B cell (primary cell): ENCODE results near the gene ABHD16A. TPM values are rescaled to one million over a fixed set of nuclear protein-coding genes. Genes with fewer than 3 reads are reported as not detected.

Experiments used
- ATAC-seq: fragments of 200-7000 bp; cut with Tn5 transposase; one replicate; pipeline ENCODE4 v1.10.0; 2021; ENCODE audit warnings: low read depth, mild to moderate bottlenecking, moderate number of reproducible peaks, moderate library complexity
- CTCF ChIA-PET: fragments of 350-600 bp; sonication (Branson Sonifier 250); formaldehyde crosslinking; loops from one replicate; lab custom pipeline; 2021; ENCODE audit warnings: antibody characterized with exemption, inconsistent platforms; lab: Charles Lee
- POLR2A ChIA-PET: fragments of 350-600 bp; sonication (Branson Sonifier 250); formaldehyde crosslinking; loops from one replicate; lab custom pipeline; 2021; ENCODE audit warnings: antibody characterized with exemption; lab: Charles Lee
- DNase-seq: peaks from one replicate; pipeline ENCODE4 v3.0.0; 2013
- H2AFZ ChIP-seq: 2 replicates; pipeline ENCODE4 v1.6.1; 2012; ENCODE audit warnings: mild to moderate bottlenecking, low read depth, low read length; ENCODE audit not compliant: insufficient read depth, poor library complexity, severe bottlenecking
- H3K27ac ChIP-seq, 2 donors: 1 replicate in 1 of 2; 2 replicates in 1 of 2; pipeline ENCODE4 v1.5.1; 2012 to 2013; ENCODE audit warnings: low read length in 2 of 2, mild to moderate bottlenecking in 2 of 2, moderate library complexity in 1 of 2
- H3K27me3 ChIP-seq, 4 experiments: fragments of 200-600 bp in 1 of 4; sonication (generic) in 1 of 4; replicated peaks in 1 of 4; 1 replicate in 2 of 4; 2 replicates in 2 of 4; pipeline versions ENCODE4 v1.6.1 to v1.7.0; 2013 to 2016; ENCODE audit warnings: low read length in 3 of 4, mild to moderate bottlenecking in 2 of 4, mixed read lengths in 1 of 4, moderate library complexity in 1 of 4; ENCODE audit not compliant: insufficient read depth in 4 of 4, control insufficient read depth in 3 of 4; ENCODE audit errors: control extremely low read depth in 1 of 4
- H3K36me3 ChIP-seq, 2 experiments: replicated peaks in 1 of 2; 1 replicate in 1 of 2; 2 replicates in 1 of 2; pipeline versions ENCODE4 v1.6.1 to v1.7.1; 2013; ENCODE audit warnings: low read length in 1 of 2; ENCODE audit not compliant: insufficient read depth in 2 of 2, control insufficient read depth in 1 of 2; ENCODE audit errors: control extremely low read depth in 1 of 2, extremely low read depth in 1 of 2
- H3K4me1 ChIP-seq, 2 donors: fragments of 200-600 bp in 1 of 2; sonication (generic) in 1 of 2; 1 replicate in 1 of 2; 2 replicates in 1 of 2; pipeline versions ENCODE4 v1.5.1 to v1.6.1; 2013 to 2017; ENCODE audit warnings: low read length in 2 of 2; ENCODE audit not compliant: control insufficient read depth in 2 of 2, insufficient read depth in 2 of 2
- H3K4me2 ChIP-seq: replicated peaks from 2 replicates; pipeline ENCODE3; 2012; ENCODE audit warnings: mild to moderate bottlenecking, low read depth, low read length; ENCODE audit not compliant: poor library complexity, severe bottlenecking
- H3K4me3 ChIP-seq, 5 experiments: fragments of 200-600 bp in 1 of 5; sonication (generic) in 1 of 5; 1 replicate in 3 of 5; 2 replicates in 2 of 5; pipeline versions ENCODE4 v1.5.1 to v1.7.0; 2011 to 2016; ENCODE audit warnings: low read length in 4 of 5, mild to moderate bottlenecking in 4 of 5, low read depth in 2 of 5, control low read depth in 1 of 5, moderate library complexity in 1 of 5; ENCODE audit not compliant: insufficient read depth in 1 of 5; ENCODE audit errors: control extremely low read depth in 1 of 5, extremely low read depth in 1 of 5
- H3K79me2 ChIP-seq: fragments of 200-600 bp; sonication (generic); one replicate; pipeline ENCODE4 v1.6.0; 2016; ENCODE audit warnings: low read length; ENCODE audit not compliant: control insufficient read depth, insufficient read depth
- H3K9ac ChIP-seq: fragments of 200-600 bp; sonication (generic); 2 replicates; pipeline ENCODE4 v1.6.1; 2017; ENCODE audit warnings: mild to moderate bottlenecking, low read length, moderate library complexity
- H3K9me3 ChIP-seq, 3 donors: one replicate each; pipeline versions ENCODE4 v1.6.1 to v1.7.1; 2013; ENCODE audit warnings: low read length in 2 of 3; ENCODE audit not compliant: control insufficient read depth in 2 of 3, insufficient read depth in 1 of 3; ENCODE audit errors: control extremely low read depth in 1 of 3
- H4K20me1 ChIP-seq: 2 replicates; pipeline ENCODE4 v1.6.0; 2012; ENCODE audit warnings: mild to moderate bottlenecking, low read length; ENCODE audit not compliant: insufficient read depth, control insufficient read depth, poor library complexity, severe bottlenecking
- H3K27ac Mint-ChIP-seq: one replicate; pipeline ENCODE4 v1.8.0; 2021; ENCODE audit warnings: mixed read lengths
- H3K27me3 Mint-ChIP-seq: one replicate; pipeline ENCODE4 v1.8.0; 2021; ENCODE audit warnings: mixed read lengths
- H3K4me1 Mint-ChIP-seq: one replicate; pipeline ENCODE4 v1.8.0; 2021; ENCODE audit warnings: mixed read lengths
- H3K4me3 Mint-ChIP-seq: one replicate; pipeline ENCODE4 v1.8.0; 2021; ENCODE audit warnings: mixed read lengths
- H3K9me3 Mint-ChIP-seq: one replicate; pipeline ENCODE4 v1.8.0; 2022; ENCODE audit warnings: mixed read lengths; ENCODE audit not compliant: insufficient read depth
- EZH2 ChIP-seq: IDR thresholded peaks from 2 replicates; pipeline ENCODE4 v1.6.1; 2012; ENCODE audit warnings: borderline replicate concordance, low read depth, mild to moderate bottlenecking, moderate library complexity, low read length; ENCODE audit not compliant: insufficient read depth, poor library complexity, severe bottlenecking
- WGBS: methylation state at CpG from one replicate; pipeline ENCODE4 v1.1.5; 2013; ENCODE audit warnings: missing lambda C conversion rate; ENCODE audit not compliant: insufficient coverage; 5-methylcytosine and 5-hydroxymethylcytosine counted together
- intact Hi-C: fragments of 100-400 bp; cut with micrococcal nuclease; formaldehyde crosslinking; loops from one replicate; pipeline ENCODE4 v1.10.0; 2022
- polyA plus RNA-seq: library from polyadenylated mRNA; depleted of rRNA; stranded (reverse); fragments of >200 nt; gene quantifications from 2 replicates; pipeline ENCODE4 v1.2.3, GENCODE V29; 2012
- total RNA-seq, 2 donors: library from RNA; stranded (reverse); fragments of 120-200 nt in 1 of 2; gene quantifications; 1 replicate in 1 of 2; 2 replicates in 1 of 2; pipeline versions ENCODE4 v1.2.3 to v1.2.4, GENCODE V29; 2013 to 2022
- TF ChIP-seq, protein P1 (sequence below): fragments of 200-600 bp; IDR thresholded peaks from one replicate; pipeline ENCODE4 v1.8.0; 2022; ENCODE audit warnings: antibody characterized with exemption, mild to moderate bottlenecking

The ABHD16A gene
- total and polyA plus RNA-seq, 2 donors (not counting 1 experiment from before 2014, with no cell fraction given), result 78.3 to 97.5 TPM

DNA sequence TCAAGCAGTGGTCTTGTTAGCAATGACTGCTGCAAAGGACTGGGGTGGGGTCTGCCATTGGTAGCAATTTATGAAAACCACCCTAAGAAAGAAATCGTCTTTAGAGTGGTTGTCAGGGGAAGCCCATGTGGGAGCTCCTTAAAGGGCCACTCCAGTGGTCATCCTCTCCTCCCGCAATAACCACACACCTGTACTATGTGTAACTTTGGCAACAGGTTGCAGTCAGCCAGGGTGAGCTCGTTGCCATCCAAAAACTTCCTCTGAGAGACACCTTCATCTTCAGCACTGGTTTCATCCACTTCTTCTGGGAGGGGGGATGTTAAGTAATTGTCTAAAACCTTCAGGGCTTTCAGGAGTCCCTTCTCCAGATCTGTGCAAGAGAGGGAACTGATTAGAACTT is 28.9 kb upstream of the ABHD16A start:
- POLR2A ChIA-PET, result interaction anchor here (0.7 kb wide), 1 partner anchor 63 kb away, joined by 3 read pairs; no protein-coding TSS in a partner anchor

DNA sequence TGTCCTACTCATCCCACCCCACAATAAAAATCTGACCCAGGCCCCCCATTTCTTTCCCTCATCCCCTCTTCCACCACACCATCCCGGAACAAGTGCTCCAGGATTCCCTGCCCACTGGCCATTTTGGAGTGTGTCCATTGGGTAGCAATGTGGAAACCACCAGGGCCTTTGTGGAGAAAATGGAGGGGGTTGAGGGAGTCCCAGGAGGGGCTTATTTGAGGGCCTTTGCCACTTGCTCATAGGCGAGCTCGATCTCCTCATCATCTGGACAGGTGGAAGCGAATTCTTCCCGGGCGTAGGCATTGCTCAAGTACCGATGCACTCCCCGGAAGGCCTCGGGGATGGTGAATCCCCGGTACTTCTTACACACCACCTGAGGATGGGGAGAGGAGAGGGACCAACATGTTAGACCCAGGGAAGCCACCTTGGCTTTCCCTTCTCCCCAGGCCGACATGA is 27.5 kb upstream of the ABHD16A start:
- H2AFZ ChIP-seq, result no peak overlapping the region
- Mint-ChIP-seq H3K4me3 (peak overlapping the region; percentile 99), H3K27ac (peak overlapping the region; percentile 97), H3K4me1 (peaks cover 78% of the 10 kb centered on the region), H3K27me3 (no peaks in the 10 kb centered on the region), H3K9me3 (no peaks in the 10 kb centered on the region)
- H3K27me3 ChIP-seq, result no peaks in the 10 kb centered on the region
- peak overlapping the region; percentile 88 for H3K4me2 ChIP-seq
- ChIA-PET POLR2A (interaction anchor here (0.6 to 2.5 kb wide), 10 partner anchors 9 to 174 kb away, joined by 3 to 28 read pairs (median 8); partner anchors contain the start of genes ABHD16A, HSPA1A, HSPA1L and MSH5), CTCF (interaction anchor here (0.6 to 6.3 kb wide), 16 partner anchors 8 to 132 kb away, joined by 3 to 90 read pairs (median 4); partner anchors contain the start of genes ABHD16A, CLIC1, GPANK1 and HSPA1A)
- H3K36me3 ChIP-seq, result peaks cover 4 to 55% of the 10 kb centered on the region in 2 experiments
- H3K9ac ChIP-seq, result peak overlapping the region; percentile 90
- H3K9me3 ChIP-seq, result no peaks in the 10 kb centered on the region
- no peak overlapping the region for H3K4me3 ChIP-seq
- peaks cover 50 to 61% of the 10 kb centered on the region in 2 donors for H3K4me1 ChIP-seq
- H3K27ac ChIP-seq, result peak overlapping the region; percentile 78 to 82
- 100% methylated on average over 5 of the region's 11 CpGs for WGBS
- TF ChIP-seq, protein P1, sequence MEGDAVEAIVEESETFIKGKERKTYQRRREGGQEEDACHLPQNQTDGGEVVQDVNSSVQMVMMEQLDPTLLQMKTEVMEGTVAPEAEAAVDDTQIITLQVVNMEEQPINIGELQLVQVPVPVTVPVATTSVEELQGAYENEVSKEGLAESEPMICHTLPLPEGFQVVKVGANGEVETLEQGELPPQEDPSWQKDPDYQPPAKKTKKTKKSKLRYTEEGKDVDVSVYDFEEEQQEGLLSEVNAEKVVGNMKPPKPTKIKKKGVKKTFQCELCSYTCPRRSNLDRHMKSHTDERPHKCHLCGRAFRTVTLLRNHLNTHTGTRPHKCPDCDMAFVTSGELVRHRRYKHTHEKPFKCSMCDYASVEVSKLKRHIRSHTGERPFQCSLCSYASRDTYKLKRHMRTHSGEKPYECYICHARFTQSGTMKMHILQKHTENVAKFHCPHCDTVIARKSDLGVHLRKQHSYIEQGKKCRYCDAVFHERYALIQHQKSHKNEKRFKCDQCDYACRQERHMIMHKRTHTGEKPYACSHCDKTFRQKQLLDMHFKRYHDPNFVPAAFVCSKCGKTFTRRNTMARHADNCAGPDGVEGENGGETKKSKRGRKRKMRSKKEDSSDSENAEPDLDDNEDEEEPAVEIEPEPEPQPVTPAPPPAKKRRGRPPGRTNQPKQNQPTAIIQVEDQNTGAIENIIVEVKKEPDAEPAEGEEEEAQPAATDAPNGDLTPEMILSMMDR, result no peak
- no peak for TF ChIP-seq EZH2
- H3K79me2 ChIP-seq, result peaks cover 49% of the 10 kb centered on the region
- ATAC-seq, result no peak
- intact Hi-C loops, result loop anchor here (1.0 to 10.0 kb wide), 4 partner anchors 8 to 464 kb away; partner anchors contain the start of genes DXO, GPSM3, LY6G5C and PBX2
- H4K20me1 ChIP-seq, result peaks cover 15% of the 10 kb centered on the region
- no peak for DNase-seq

More for the DNA sequence above, 28.9 kb upstream of the ABHD16A start:
- Mint-ChIP-seq H3K27ac (peak overlapping the region; percentile 63), H3K27me3 (no peaks in the 10 kb centered on the region), H3K4me3 (peak overlapping the region; percentile 15), H3K9me3 (no peaks in the 10 kb centered on the region), H3K4me1 (peaks cover 77% of the 10 kb centered on the region)
- no CpG with 5 or more reads among the region's 3 CpGs for WGBS
- no peak for ATAC-seq
- peaks cover 46 to 56% of the 10 kb centered on the region in 2 donors for H3K4me1 ChIP-seq
- CTCF ChIA-PET, result interaction anchor here (0.8 to 6.3 kb wide), 4 partner anchors 7 to 181 kb away, joined by 3 to 90 read pairs (median 40); partner anchors contain the start of genes CLIC1 and MSH5
- TF ChIP-seq, protein P1, result no peak
- no peak for TF ChIP-seq EZH2
- H3K9ac ChIP-seq, result no peak overlapping the region
- no peak overlapping the region for H2AFZ ChIP-seq
- no peak overlapping the region for H3K4me2 ChIP-seq
- no peaks in the 10 kb centered on the region for H3K27me3 ChIP-seq
- H3K27ac ChIP-seq, result no peak overlapping the region
- intact Hi-C loops, result loop anchor here (10.0 kb wide), 2 partner anchors 243 to 463 kb away; partner anchors contain the start of genes DXO, GPSM3 and PBX2
- H4K20me1 ChIP-seq, result peaks cover 15% of the 10 kb centered on the region
- H3K36me3 ChIP-seq, result peaks cover 4 to 41% of the 10 kb centered on the region in 2 experiments
- no peak overlapping the region for H3K4me3 ChIP-seq
- peaks cover 58% of the 10 kb centered on the region for H3K79me2 ChIP-seq
- no peak for DNase-seq
- no peaks in the 10 kb centered on the region for H3K9me3 ChIP-seq
